ENCODE results near the gene PPP1R9B. TPM values are rescaled to one million over a fixed set of nuclear protein-coding genes. Genes with fewer than 3 reads are reported as not detected.

PPP1R9B gene
- total and polyA plus RNA-seq, 4 donors, result 0.90 to 26.1 (median 7.1) TPM

DNA sequence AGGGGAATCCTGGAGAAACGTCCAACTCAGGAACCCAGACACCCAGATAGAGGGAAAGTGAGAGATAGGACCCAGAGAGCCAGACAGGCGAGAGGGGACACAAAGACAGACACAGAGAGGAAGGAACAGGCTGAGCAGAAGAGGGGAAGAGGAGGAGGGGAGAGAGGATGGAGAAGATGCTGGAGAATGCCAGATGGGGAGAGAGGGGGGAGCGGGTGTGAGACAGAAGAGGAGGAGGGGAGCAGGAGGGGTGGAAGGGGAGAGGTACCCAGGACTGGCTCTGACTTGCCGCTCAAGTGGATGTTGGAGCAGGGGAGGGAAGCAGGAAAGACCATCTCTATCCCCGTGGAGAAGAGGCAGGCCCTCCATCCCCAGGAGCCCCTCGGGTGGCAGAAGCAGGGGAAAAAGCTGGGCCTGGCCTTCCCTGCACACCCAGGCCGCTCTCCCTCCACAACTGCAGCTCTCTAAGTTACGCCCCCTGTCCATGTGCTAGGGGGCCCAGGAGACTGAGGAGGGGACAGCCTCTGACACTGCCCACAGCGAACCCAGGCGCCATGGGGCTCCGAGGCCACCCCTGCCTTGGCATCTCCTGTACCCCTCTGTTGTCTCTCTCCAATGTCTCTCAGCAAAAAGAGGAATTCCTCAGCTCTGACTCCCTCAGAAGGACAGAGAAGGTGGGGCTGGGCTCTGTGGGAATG lies 4.8 kb downstream of the PPP1R9B start:
- H3K9me3 ChIP-seq (ENCODE audit: control insufficient read depth in 4 of 4, low read length in 3 of 4), result no peaks in the 10 kb centered on the region
- 81% methylated on average over 11 of the region's 11 CpGs for WGBS
- no peak overlapping the region for H3K4me3 ChIP-seq (ENCODE audit: low read depth in 1 of 3, low read length in 3 of 3)
- peaks cover 26 to 58% (median 53%) of the 10 kb centered on the region in 4 donors for H3K4me1 ChIP-seq (ENCODE audit: control insufficient read depth in 4 of 4, insufficient read depth in 4 of 4, low read length in 3 of 4)
- no peak overlapping the region for H3K27ac ChIP-seq (ENCODE audit: low read depth in 1 of 2, low read length in 2 of 2)
- H3K27me3 ChIP-seq (ENCODE audit: control insufficient read depth in 4 of 4, insufficient read depth in 4 of 4, low read length in 3 of 4), result no peaks in the 10 kb centered on the region
- H3K9ac ChIP-seq (ENCODE audit: low read depth in 1 of 2, low read length in 2 of 2), result no peak overlapping the region
- TF ChIP-seq, protein P1, sequence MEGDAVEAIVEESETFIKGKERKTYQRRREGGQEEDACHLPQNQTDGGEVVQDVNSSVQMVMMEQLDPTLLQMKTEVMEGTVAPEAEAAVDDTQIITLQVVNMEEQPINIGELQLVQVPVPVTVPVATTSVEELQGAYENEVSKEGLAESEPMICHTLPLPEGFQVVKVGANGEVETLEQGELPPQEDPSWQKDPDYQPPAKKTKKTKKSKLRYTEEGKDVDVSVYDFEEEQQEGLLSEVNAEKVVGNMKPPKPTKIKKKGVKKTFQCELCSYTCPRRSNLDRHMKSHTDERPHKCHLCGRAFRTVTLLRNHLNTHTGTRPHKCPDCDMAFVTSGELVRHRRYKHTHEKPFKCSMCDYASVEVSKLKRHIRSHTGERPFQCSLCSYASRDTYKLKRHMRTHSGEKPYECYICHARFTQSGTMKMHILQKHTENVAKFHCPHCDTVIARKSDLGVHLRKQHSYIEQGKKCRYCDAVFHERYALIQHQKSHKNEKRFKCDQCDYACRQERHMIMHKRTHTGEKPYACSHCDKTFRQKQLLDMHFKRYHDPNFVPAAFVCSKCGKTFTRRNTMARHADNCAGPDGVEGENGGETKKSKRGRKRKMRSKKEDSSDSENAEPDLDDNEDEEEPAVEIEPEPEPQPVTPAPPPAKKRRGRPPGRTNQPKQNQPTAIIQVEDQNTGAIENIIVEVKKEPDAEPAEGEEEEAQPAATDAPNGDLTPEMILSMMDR (IDR thresholded peaks at IDR 0.05; ENCODE audit: low read depth, low read length, missing input control), result no peak
- TF ChIP-seq HNF4A (conservative IDR thresholded peaks at IDR 0.05), result no peak
- TF ChIP-seq, protein P2, sequence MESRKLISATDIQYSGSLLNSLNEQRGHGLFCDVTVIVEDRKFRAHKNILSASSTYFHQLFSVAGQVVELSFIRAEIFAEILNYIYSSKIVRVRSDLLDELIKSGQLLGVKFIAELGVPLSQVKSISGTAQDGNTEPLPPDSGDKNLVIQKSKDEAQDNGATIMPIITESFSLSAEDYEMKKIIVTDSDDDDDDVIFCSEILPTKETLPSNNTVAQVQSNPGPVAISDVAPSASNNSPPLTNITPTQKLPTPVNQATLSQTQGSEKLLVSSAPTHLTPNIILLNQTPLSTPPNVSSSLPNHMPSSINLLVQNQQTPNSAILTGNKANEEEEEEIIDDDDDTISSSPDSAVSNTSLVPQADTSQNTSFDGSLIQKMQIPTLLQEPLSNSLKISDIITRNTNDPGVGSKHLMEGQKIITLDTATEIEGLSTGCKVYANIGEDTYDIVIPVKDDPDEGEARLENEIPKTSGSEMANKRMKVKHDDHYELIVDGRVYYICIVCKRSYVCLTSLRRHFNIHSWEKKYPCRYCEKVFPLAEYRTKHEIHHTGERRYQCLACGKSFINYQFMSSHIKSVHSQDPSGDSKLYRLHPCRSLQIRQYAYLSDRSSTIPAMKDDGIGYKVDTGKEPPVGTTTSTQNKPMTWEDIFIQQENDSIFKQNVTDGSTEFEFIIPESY (IDR thresholded peaks at IDR 0.05), result no peak
- no peak for TF ChIP-seq YY1 (IDR thresholded peaks at IDR 0.05)
- no peak for TF ChIP-seq NR2F2 (IDR thresholded peaks at IDR 0.05)
- TF ChIP-seq FOXA1 (IDR thresholded peaks at IDR 0.05), result no peak
- no peak for TF ChIP-seq SP1 (IDR thresholded peaks at IDR 0.05)
- no peak for TF ChIP-seq GABPA (IDR thresholded peaks at IDR 0.05 in 1 of 2, conservative IDR thresholded peaks at IDR 0.05 in 1 of 2)
- TF ChIP-seq HNF4G (IDR thresholded peaks at IDR 0.05), result no peak
- no peak for TF ChIP-seq TAF1 (conservative IDR thresholded peaks at IDR 0.05)
- TF ChIP-seq, protein P3, sequence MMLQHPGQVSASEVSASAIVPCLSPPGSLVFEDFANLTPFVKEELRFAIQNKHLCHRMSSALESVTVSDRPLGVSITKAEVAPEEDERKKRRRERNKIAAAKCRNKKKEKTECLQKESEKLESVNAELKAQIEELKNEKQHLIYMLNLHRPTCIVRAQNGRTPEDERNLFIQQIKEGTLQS (IDR thresholded peaks at IDR 0.05), result no peak
- no peak for TF ChIP-seq EGR1 (IDR thresholded peaks at IDR 0.05; ENCODE audit: low read depth in 2 of 2)
- no peak for DNase-seq (ENCODE audit: low spot score)
- peaks cover 0 to 11% (median 3%) of the 10 kb centered on the region in 4 donors for H3K36me3 ChIP-seq (ENCODE audit: control insufficient read depth in 4 of 4, insufficient read depth in 3 of 4, low read depth in 1 of 4, low read length in 3 of 4)

DNA sequence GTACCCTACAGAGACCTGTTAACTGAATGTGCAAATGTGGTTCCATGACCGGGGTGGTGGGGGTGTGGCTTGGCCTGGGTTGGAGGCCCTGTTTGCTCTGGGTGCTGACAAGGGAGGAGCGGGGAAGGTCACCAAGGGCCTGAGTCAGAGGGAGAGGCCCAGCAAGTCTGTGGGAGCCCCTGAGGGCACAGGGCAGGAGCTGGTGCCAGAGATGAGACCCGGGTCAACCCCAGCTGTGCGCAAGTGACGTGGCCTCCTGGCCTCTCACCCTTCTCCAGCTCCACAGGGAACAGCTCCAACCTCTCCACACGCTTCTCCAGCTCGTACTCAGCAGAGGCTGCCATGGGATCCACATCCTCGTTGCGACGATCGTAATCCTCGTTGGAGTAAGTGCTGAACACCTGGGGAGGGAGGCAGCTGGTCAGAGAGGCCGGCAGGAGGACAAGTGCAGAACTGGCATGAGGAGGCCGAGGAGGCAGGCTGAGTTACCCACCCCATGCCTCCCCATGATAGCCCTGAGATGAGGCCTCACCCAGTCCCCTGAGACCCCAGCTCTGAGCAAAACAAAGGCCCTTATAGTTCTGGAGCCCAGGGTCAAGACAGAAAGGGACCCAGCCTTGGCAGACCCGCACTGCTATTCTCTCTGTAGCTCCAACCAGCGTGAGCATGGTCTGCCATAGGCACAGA lies 5.5 kb downstream of the PPP1R9B start:
- H3K27me3 ChIP-seq (ENCODE audit: control insufficient read depth in 4 of 4, insufficient read depth in 4 of 4, low read length in 3 of 4), result no peaks in the 10 kb centered on the region
- peaks cover 0 to 11% (median 5%) of the 10 kb centered on the region in 4 donors for H3K36me3 ChIP-seq (ENCODE audit: control insufficient read depth in 4 of 4, insufficient read depth in 3 of 4, low read depth in 1 of 4, low read length in 3 of 4)
- WGBS, result 63% methylated on average over 16 of the region's 16 CpGs
- H3K4me3 ChIP-seq (ENCODE audit: low read depth in 1 of 3, low read length in 3 of 3), result no peak overlapping the region
- no peaks in the 10 kb centered on the region for H3K9me3 ChIP-seq (ENCODE audit: control insufficient read depth in 4 of 4, low read length in 3 of 4)
- H3K4me1 ChIP-seq (ENCODE audit: control insufficient read depth in 4 of 4, insufficient read depth in 4 of 4, low read length in 3 of 4), result peaks cover 26 to 62% (median 54%) of the 10 kb centered on the region in 4 donors
- TF ChIP-seq EGR1 (IDR thresholded peaks at IDR 0.05; ENCODE audit: low read depth in 2 of 2) (no peak), HNF4A (conservative IDR thresholded peaks at IDR 0.05) (peak; percentile 65 to 75), SP1 (IDR thresholded peaks at IDR 0.05) (peak; percentile 80), JUND (IDR thresholded peaks at IDR 0.05) (peak in 1 of 2 donors; percentile 61), NR2F2 (IDR thresholded peaks at IDR 0.05) (peak; percentile 87), FOXA1 (IDR thresholded peaks at IDR 0.05) (no peak), RAD21 (IDR thresholded peaks at IDR 0.05) (peak in 1 of 2 donors; percentile 21), RXRA (IDR thresholded peaks at IDR 0.05) (peak; percentile 82 to 95)
- TF ChIP-seq, protein P4, sequence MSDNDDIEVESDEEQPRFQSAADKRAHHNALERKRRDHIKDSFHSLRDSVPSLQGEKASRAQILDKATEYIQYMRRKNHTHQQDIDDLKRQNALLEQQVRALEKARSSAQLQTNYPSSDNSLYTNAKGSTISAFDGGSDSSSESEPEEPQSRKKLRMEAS (IDR thresholded peaks at IDR 0.05), result no peak
- no peak for DNase-seq (ENCODE audit: low spot score)
- no peak overlapping the region for H3K9ac ChIP-seq (ENCODE audit: low read depth in 1 of 2, low read length in 2 of 2)
- H3K27ac ChIP-seq (ENCODE audit: low read depth in 1 of 2, low read length in 2 of 2), result peak overlapping the region in 1 of 2 donors; percentile 0

All from liver (tissue), 9 donors.